ENCODE data around the gene ZCRB1.

- no peak for TF ChIP-seq SIN3A (IDR thresholded peaks at IDR 0.05; ENCODE audit: borderline replicate concordance, insufficient read depth, low read length)
- no peak for TF ChIP-seq POLR2AphosphoS5 (IDR thresholded peaks at IDR 0.05; ENCODE audit: low read depth, low read length)
- TF ChIP-seq, protein P1, sequence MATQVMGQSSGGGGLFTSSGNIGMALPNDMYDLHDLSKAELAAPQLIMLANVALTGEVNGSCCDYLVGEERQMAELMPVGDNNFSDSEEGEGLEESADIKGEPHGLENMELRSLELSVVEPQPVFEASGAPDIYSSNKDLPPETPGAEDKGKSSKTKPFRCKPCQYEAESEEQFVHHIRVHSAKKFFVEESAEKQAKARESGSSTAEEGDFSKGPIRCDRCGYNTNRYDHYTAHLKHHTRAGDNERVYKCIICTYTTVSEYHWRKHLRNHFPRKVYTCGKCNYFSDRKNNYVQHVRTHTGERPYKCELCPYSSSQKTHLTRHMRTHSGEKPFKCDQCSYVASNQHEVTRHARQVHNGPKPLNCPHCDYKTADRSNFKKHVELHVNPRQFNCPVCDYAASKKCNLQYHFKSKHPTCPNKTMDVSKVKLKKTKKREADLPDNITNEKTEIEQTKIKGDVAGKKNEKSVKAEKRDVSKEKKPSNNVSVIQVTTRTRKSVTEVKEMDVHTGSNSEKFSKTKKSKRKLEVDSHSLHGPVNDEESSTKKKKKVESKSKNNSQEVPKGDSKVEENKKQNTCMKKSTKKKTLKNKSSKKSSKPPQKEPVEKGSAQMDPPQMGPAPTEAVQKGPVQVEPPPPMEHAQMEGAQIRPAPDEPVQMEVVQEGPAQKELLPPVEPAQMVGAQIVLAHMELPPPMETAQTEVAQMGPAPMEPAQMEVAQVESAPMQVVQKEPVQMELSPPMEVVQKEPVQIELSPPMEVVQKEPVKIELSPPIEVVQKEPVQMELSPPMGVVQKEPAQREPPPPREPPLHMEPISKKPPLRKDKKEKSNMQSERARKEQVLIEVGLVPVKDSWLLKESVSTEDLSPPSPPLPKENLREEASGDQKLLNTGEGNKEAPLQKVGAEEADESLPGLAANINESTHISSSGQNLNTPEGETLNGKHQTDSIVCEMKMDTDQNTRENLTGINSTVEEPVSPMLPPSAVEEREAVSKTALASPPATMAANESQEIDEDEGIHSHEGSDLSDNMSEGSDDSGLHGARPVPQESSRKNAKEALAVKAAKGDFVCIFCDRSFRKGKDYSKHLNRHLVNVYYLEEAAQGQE (IDR thresholded peaks at IDR 0.05; ENCODE audit: insufficient read depth in 1 of 2, low read depth in 2 of 2, low read length in 2 of 2), result no peak
- no peak for TF ChIP-seq TAF1 (IDR thresholded peaks at IDR 0.05; ENCODE audit: borderline replicate concordance, insufficient read depth, low read length)
Measured at GRCh38 chr12:42270596-42270995, 55.3 kb downstream of the ZCRB1 start.

Data from PFSK-1 (cell line).